Measurements from ENCODE around the gene BSN.

GRCh38 chr3:49611719-49612118 lies 57.4 kb downstream of the BSN start:
- TF ChIP-seq CTCF (IDR thresholded peaks at IDR 0.05) = no peak
- TF ChIP-seq PBX3 (IDR thresholded peaks at IDR 0.05) = no peak
- no peak for TF ChIP-seq KDM5A (IDR thresholded peaks at IDR 0.05)
- TF ChIP-seq MYC (IDR thresholded peaks at IDR 0.05; ENCODE audit: borderline replicate concordance, low read length) = no peak
- TF ChIP-seq KDM1A (IDR thresholded peaks at IDR 0.05; ENCODE audit: low read depth) = no peak
